ENCODE data around the gene RINL. TPM values are rescaled to one million over a fixed set of nuclear protein-coding genes. Genes with fewer than 3 reads are reported as not detected.

RINL gene
- total and polyA plus RNA-seq, 2 of the 4 experiments (the other 2 are of a cell fraction): 0.72 to 1.9 TPM

- H2BK5ac ChIP-seq (ENCODE audit: low read depth, low read length, poor library complexity, severe bottlenecking): no peak overlapping the region
- WGBS, 2 experiments (ENCODE audit: extremely low coverage in 2 of 2, insufficient read length in 1 of 2): 95% methylated on average over 4 of the region's 20 CpGs; no CpG with 5 or more reads in 1 of the 2 experiments
- CTCF ChIA-PET: interaction anchor here (0.6 to 1.8 kb wide), 2 partner anchors 9 to 442 kb away, joined by 4 to 5 read pairs; partner anchors contain the start of genes MRPS12 and SARS2
- H2BK20ac ChIP-seq (ENCODE audit: low read depth, low read length): no peak overlapping the region
- in situ Hi-C loops (cut with MboI; ENCODE audit: low sequenced_read_pairs): loop anchor here (10.0 to 25.0 kb wide), 2 partner anchors 184 to 297 kb away; partner anchors contain the start of gene CAPN12
- H3K4me2 ChIP-seq (ENCODE audit: low read depth, low read length): no peak overlapping the region
- H3K27me3 ChIP-seq (ENCODE audit: control insufficient read depth, insufficient read depth, low read length): no peaks in the 10 kb centered on the region
- H2BK120ac ChIP-seq (ENCODE audit: low read depth, low read length): no peak overlapping the region
- POLR2A ChIA-PET (ENCODE audit: unreplicated experiment): no interaction called here
- H2AK5ac ChIP-seq (ENCODE audit: low read depth, low read length): no peak overlapping the region
- H3K4me3 ChIP-seq (ENCODE audit: insufficient read depth, low read depth, low read length): no peak overlapping the region
- H3K4ac ChIP-seq (ENCODE audit: low read depth, low read length): no peak overlapping the region
- no peaks in the 10 kb centered on the region for H3K9me3 ChIP-seq (ENCODE audit: control insufficient read depth, insufficient read depth, low read length)
- no peak overlapping the region for H3K9ac ChIP-seq (ENCODE audit: low read depth, low read length)
- TF ChIP-seq, protein P1, sequence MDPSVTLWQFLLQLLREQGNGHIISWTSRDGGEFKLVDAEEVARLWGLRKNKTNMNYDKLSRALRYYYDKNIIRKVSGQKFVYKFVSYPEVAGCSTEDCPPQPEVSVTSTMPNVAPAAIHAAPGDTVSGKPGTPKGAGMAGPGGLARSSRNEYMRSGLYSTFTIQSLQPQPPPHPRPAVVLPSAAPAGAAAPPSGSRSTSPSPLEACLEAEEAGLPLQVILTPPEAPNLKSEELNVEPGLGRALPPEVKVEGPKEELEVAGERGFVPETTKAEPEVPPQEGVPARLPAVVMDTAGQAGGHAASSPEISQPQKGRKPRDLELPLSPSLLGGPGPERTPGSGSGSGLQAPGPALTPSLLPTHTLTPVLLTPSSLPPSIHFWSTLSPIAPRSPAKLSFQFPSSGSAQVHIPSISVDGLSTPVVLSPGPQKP (IDR thresholded peaks at IDR 0.05; ENCODE audit: borderline replicate concordance, low read depth, low read length): no peak
- TF ChIP-seq NFE2L2 (IDR thresholded peaks at IDR 0.05; ENCODE audit: low read depth, low read length) (no peak), CHD1 (IDR thresholded peaks at IDR 0.05; ENCODE audit: low read depth, low read length) (no peak), SMC3 (IDR thresholded peaks at IDR 0.05; ENCODE audit: low read depth, low read length) (no peak), BHLHE40 (IDR thresholded peaks at IDR 0.05; ENCODE audit: low read depth, low read length) (no peak), MAFK (IDR thresholded peaks at IDR 0.05; ENCODE audit: low read depth, low read length) (no peak), CEBPB (IDR thresholded peaks at IDR 0.05; ENCODE audit: low read depth, low read length) (no peak), RAD21 (IDR thresholded peaks at IDR 0.05; ENCODE audit: low read length) (no peak), RCOR1 (IDR thresholded peaks at IDR 0.05; ENCODE audit: insufficient replicate concordance, low read length) (no peak), POLR2A (IDR thresholded peaks at IDR 0.05; ENCODE audit: low read depth, low read length) (no peak), RFX5 (IDR thresholded peaks at IDR 0.05; ENCODE audit: low read depth, low read length) (no peak)
- TF ChIP-seq, protein P2, sequence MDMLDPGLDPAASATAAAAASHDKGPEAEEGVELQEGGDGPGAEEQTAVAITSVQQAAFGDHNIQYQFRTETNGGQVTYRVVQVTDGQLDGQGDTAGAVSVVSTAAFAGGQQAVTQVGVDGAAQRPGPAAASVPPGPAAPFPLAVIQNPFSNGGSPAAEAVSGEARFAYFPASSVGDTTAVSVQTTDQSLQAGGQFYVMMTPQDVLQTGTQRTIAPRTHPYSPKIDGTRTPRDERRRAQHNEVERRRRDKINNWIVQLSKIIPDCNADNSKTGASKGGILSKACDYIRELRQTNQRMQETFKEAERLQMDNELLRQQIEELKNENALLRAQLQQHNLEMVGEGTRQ (IDR thresholded peaks at IDR 0.05; ENCODE audit: low read depth, low read length): no peak
- TF ChIP-seq, protein P3, sequence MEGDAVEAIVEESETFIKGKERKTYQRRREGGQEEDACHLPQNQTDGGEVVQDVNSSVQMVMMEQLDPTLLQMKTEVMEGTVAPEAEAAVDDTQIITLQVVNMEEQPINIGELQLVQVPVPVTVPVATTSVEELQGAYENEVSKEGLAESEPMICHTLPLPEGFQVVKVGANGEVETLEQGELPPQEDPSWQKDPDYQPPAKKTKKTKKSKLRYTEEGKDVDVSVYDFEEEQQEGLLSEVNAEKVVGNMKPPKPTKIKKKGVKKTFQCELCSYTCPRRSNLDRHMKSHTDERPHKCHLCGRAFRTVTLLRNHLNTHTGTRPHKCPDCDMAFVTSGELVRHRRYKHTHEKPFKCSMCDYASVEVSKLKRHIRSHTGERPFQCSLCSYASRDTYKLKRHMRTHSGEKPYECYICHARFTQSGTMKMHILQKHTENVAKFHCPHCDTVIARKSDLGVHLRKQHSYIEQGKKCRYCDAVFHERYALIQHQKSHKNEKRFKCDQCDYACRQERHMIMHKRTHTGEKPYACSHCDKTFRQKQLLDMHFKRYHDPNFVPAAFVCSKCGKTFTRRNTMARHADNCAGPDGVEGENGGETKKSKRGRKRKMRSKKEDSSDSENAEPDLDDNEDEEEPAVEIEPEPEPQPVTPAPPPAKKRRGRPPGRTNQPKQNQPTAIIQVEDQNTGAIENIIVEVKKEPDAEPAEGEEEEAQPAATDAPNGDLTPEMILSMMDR (conservative IDR thresholded peaks at IDR 0.05; ENCODE audit: low read depth, low read length): no peak
- no peak overlapping the region for H2AK9ac ChIP-seq (replicated peaks; ENCODE audit: low read depth, low read length, poor library complexity)
- H3K56ac ChIP-seq (ENCODE audit: extremely low read depth, insufficient read depth, low read length): no peak overlapping the region
- H3K79me1 ChIP-seq (ENCODE audit: low read depth in 1 of 2, low read length in 2 of 2): no peaks in the 10 kb centered on the region
- no peak overlapping the region for H4K8ac ChIP-seq (ENCODE audit: low read depth in 2 of 2, low read length in 2 of 2)
- H4K20me1 ChIP-seq (ENCODE audit: insufficient read depth, low read length): no peaks in the 10 kb centered on the region; the same call in 1 of the 2 replicates
- no peak overlapping the region for H3K27ac ChIP-seq (ENCODE audit: insufficient read depth, low read length)
- no peak overlapping the region for H3K14ac ChIP-seq (replicated peaks; ENCODE audit: low read depth, low read length)
- dilution Hi-C loops (cut with HindIII; ENCODE audit: low sequenced_read_pairs, unreplicated experiment): no loop called here
- DNase-seq (no peak), ATAC-seq (ENCODE audit: low read depth) (no peak)
- intact Hi-C loops (cut with micrococcal nuclease): no loop called here
- H3K4me1 ChIP-seq (ENCODE audit: control insufficient read depth, insufficient read depth, low read length): no peaks in the 10 kb centered on the region
- H4K91ac ChIP-seq (ENCODE audit: insufficient read depth, low read depth, low read length): no peak overlapping the region
- no peak overlapping the region for H3K18ac ChIP-seq (ENCODE audit: low read depth, low read length)
- H3K23ac ChIP-seq (ENCODE audit: low read depth, low read length): no peak overlapping the region
- H2AFZ ChIP-seq (replicated peaks; ENCODE audit: low read length, poor library complexity): no peak overlapping the region
- no peak overlapping the region for H2BK15ac ChIP-seq (ENCODE audit: low read depth, low read length)
- H3K9me1 ChIP-seq (ENCODE audit: insufficient read depth, low read length): no peaks in the 10 kb centered on the region
- no peak overlapping the region for H4K5ac ChIP-seq (ENCODE audit: low read depth, low read length)
- no TSS peak for BruUV-seq (replicated peaks)
- peaks cover 20% of the 10 kb centered on the region for H3K36me3 ChIP-seq (ENCODE audit: control insufficient read depth, insufficient read depth, low read length)
Measured at GRCh38 chr19:38921420-38922274, 43.6 kb upstream of the RINL start.
